Measurements from ENCODE around the gene TAF1. TPM values are rescaled to one million over a fixed set of nuclear protein-coding genes. Genes with fewer than 3 reads are reported as not detected.

TAF1 gene
- polyA plus RNA-seq, 1 donor (not counting 4 experiments of a cell fraction or from before 2014, with no cell fraction given), result 13.3 TPM

DNA sequence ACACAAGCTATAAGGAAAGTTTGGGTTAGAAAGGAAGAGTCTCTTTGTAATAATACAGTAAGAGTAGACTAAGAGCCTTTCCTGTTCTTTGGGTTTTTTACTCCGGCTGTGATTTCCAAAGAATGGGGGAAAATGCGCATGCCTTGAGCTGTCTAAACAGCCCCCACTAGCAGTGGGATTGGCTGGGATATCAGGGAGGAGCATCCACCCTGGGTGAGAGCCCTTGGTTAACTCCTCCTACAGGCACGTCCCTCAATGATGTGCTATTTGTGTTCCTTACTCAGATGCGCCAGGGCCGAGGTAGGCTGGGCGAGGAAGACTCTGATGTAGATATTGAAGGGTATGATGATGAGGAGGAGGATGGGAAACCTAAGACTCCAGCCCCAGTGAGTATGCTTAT lies 92.7 kb downstream of the TAF1 start:
- H3K4me1 ChIP-seq (ENCODE audit: control insufficient read depth, extremely low read depth, insufficient read depth, low read length), result no peaks in the 10 kb centered on the region
- no peak overlapping the region for H3K27ac ChIP-seq (ENCODE audit: control insufficient read depth, insufficient read depth, low read length)
- H4K20me1 ChIP-seq (ENCODE audit: control insufficient read depth, extremely low read depth, insufficient read depth, low read length), result no peaks in the 10 kb centered on the region
- TF ChIP-seq EZH2 (IDR thresholded peaks at IDR 0.05; ENCODE audit: low read length), result no peak
- TF ChIP-seq, protein P1, sequence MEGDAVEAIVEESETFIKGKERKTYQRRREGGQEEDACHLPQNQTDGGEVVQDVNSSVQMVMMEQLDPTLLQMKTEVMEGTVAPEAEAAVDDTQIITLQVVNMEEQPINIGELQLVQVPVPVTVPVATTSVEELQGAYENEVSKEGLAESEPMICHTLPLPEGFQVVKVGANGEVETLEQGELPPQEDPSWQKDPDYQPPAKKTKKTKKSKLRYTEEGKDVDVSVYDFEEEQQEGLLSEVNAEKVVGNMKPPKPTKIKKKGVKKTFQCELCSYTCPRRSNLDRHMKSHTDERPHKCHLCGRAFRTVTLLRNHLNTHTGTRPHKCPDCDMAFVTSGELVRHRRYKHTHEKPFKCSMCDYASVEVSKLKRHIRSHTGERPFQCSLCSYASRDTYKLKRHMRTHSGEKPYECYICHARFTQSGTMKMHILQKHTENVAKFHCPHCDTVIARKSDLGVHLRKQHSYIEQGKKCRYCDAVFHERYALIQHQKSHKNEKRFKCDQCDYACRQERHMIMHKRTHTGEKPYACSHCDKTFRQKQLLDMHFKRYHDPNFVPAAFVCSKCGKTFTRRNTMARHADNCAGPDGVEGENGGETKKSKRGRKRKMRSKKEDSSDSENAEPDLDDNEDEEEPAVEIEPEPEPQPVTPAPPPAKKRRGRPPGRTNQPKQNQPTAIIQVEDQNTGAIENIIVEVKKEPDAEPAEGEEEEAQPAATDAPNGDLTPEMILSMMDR (optimal IDR thresholded peaks at IDR 0.05 in 1 of 3, IDR thresholded peaks at IDR 0.05 in 1 of 3, conservative IDR thresholded peaks at IDR 0.05 in 1 of 3; ENCODE audit: extremely low read depth in 1 of 3, insufficient read depth in 2 of 3, low read length in 3 of 3), result no peak
- H3K79me2 ChIP-seq (ENCODE audit: control insufficient read depth, insufficient read depth, low read length), result no peaks in the 10 kb centered on the region
- DNase-seq (ENCODE audit: low read depth, low spot score) (no peak), FAIRE-seq (no peak)
- H3K9me3 ChIP-seq (ENCODE audit: control insufficient read depth, low read depth, low read length), result no peaks in the 10 kb centered on the region
- H3K9me1 ChIP-seq (ENCODE audit: control insufficient read depth, extremely low read depth, insufficient read depth, low read length), result no peaks in the 10 kb centered on the region
- no peak overlapping the region for H3K4me2 ChIP-seq (ENCODE audit: control insufficient read depth, extremely low read depth, insufficient read depth, low read depth, low read length)
- no peaks in the 10 kb centered on the region for H3K27me3 ChIP-seq (ENCODE audit: control insufficient read depth, extremely low read depth, insufficient read depth, low read length)
- dilution Hi-C loops (cut with MboI; ENCODE audit: extremely low pct_ligation_motif_present, low sequenced_read_pairs), result no loop called here
- no peak overlapping the region for H3K4me3 ChIP-seq (ENCODE audit: control insufficient read depth in 2 of 3, extremely low read depth in 1 of 3, insufficient read depth in 2 of 3, low read depth in 1 of 3, low read length in 3 of 3)
- no peak overlapping the region for H3K9ac ChIP-seq (ENCODE audit: control insufficient read depth, extremely low read depth, insufficient read depth, low read length)
- H2AFZ ChIP-seq (ENCODE audit: control insufficient read depth, low read length), result no peak overlapping the region
- peaks cover 5 to 17% of the 10 kb centered on the region in 2 experiments for H3K36me3 ChIP-seq (ENCODE audit: control insufficient read depth in 2 of 2, extremely low read depth in 1 of 2, insufficient read depth in 2 of 2, low read length in 2 of 2)

DNA sequence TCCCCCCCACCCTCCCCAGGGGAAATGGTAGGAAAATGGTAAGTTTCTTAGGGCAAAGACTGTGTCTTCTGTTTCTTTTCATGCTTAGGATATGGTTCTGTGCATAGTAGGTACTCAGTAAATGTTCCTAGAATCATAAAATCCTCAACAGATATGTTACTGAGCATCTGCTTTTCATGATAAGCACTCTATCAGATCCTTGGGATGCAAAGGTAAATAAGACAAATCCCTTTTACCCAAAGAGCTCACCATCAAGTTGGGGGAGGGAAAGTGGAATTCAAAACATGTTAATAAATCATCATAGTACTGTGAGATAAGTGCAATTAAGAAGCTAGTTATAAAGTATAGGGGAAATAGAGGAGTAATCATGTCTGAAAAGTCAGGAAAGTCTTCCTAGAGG lies 98.8 kb downstream of the TAF1 start:
- no peak overlapping the region for H3K4me2 ChIP-seq (ENCODE audit: control insufficient read depth, extremely low read depth, insufficient read depth, low read depth, low read length)
- no peak overlapping the region for H2AFZ ChIP-seq (ENCODE audit: control insufficient read depth, low read length)
- H3K9me3 ChIP-seq (ENCODE audit: control insufficient read depth, low read depth, low read length), result no peaks in the 10 kb centered on the region
- H4K20me1 ChIP-seq (ENCODE audit: control insufficient read depth, extremely low read depth, insufficient read depth, low read length), result no peaks in the 10 kb centered on the region
- no peaks in the 10 kb centered on the region for H3K4me1 ChIP-seq (ENCODE audit: control insufficient read depth, extremely low read depth, insufficient read depth, low read length)
- dilution Hi-C loops (cut with MboI; ENCODE audit: extremely low pct_ligation_motif_present, low sequenced_read_pairs), result no loop called here
- H3K27me3 ChIP-seq (ENCODE audit: control insufficient read depth, extremely low read depth, insufficient read depth, low read length), result no peaks in the 10 kb centered on the region
- FAIRE-seq (no peak), DNase-seq (ENCODE audit: low read depth, low spot score) (no peak)
- TF ChIP-seq, protein P1 (optimal IDR thresholded peaks at IDR 0.05 in 1 of 3, IDR thresholded peaks at IDR 0.05 in 1 of 3, conservative IDR thresholded peaks at IDR 0.05 in 1 of 3; ENCODE audit: extremely low read depth in 1 of 3, insufficient read depth in 2 of 3, low read length in 3 of 3), result no peak
- TF ChIP-seq EZH2 (IDR thresholded peaks at IDR 0.05; ENCODE audit: low read length), result no peak
- peaks cover 5 to 7% of the 10 kb centered on the region in 2 experiments for H3K36me3 ChIP-seq (ENCODE audit: control insufficient read depth in 2 of 2, extremely low read depth in 1 of 2, insufficient read depth in 2 of 2, low read length in 2 of 2)
- H3K9me1 ChIP-seq (ENCODE audit: control insufficient read depth, extremely low read depth, insufficient read depth, low read length), result no peaks in the 10 kb centered on the region
- no peak overlapping the region for H3K27ac ChIP-seq (ENCODE audit: control insufficient read depth, insufficient read depth, low read length)
- no peaks in the 10 kb centered on the region for H3K79me2 ChIP-seq (ENCODE audit: control insufficient read depth, insufficient read depth, low read length)
- H3K9ac ChIP-seq (ENCODE audit: control insufficient read depth, extremely low read depth, insufficient read depth, low read length), result no peak overlapping the region
- no peak overlapping the region for H3K4me3 ChIP-seq (ENCODE audit: control insufficient read depth in 2 of 3, extremely low read depth in 1 of 3, insufficient read depth in 2 of 3, low read depth in 1 of 3, low read length in 3 of 3)
